Upper lobe of left lung (tissue), 6 donors: ENCODE results near the gene PRSS21. TPM values are rescaled to one million over a fixed set of nuclear protein-coding genes. Genes with fewer than 3 reads are reported as not detected.

Experiments used
- ATAC-seq, 2 donors: fragments of 200-7000 bp; cut with Tn5 transposase; one replicate each; pipeline ENCODE4 v1.9.1; 2022; ENCODE audit warnings: mild to moderate bottlenecking in 2 of 2, moderate library complexity in 2 of 2; ENCODE audit not compliant: low FRiP score in 2 of 2
- DNase-seq, 2 donors: peaks; one replicate each; pipeline ENCODE4 v3.0.0-alpha.2; 2019 to 2020
- H3K27ac ChIP-seq, 4 donors: fragments of 200-600 bp; sonication (generic); one replicate each; pipeline ENCODE4 v1.5.1; 2016 to 2019
- H3K27me3 ChIP-seq, 4 donors: fragments of 200-600 bp; sonication (generic); one replicate each; pipeline ENCODE4 v1.5.1; 2017 to 2019
- H3K36me3 ChIP-seq, 4 donors: fragments of 200-600 bp; sonication (generic); one replicate each; pipeline ENCODE4 v1.5.1; 2016 to 2019
- H3K4me1 ChIP-seq, 4 donors: fragments of 200-600 bp; sonication (generic); one replicate each; pipeline ENCODE4 v1.5.1; 2018 to 2019
- H3K4me3 ChIP-seq, 4 donors: fragments of 200-600 bp; sonication (generic); one replicate each; pipeline ENCODE4 v1.5.1; 2017 to 2019; ENCODE audit warnings: mild to moderate bottlenecking in 2 of 4, moderate library complexity in 1 of 4
- H3K9me3 ChIP-seq, 4 donors: fragments of 200-600 bp; sonication (generic); one replicate each; pipeline ENCODE4 v1.5.1; 2018 to 2019
- CTCF ChIP-seq, 6 experiments: fragments of 450-650 bp in 4 of 6; fragments of 200-600 bp in 2 of 6; sonication (generic) in 2 of 6; IDR thresholded peaks; one replicate each; pipeline ENCODE4 v1.5.1; 2016 to 2019; ENCODE audit warnings: antibody characterized with exemption in 6 of 6
- EP300 ChIP-seq, 4 donors: sonication (generic); formaldehyde crosslinking; IDR thresholded peaks; one replicate each; pipeline ENCODE4 v1.5.1; 2017; ENCODE audit warnings: antibody characterized with exemption in 4 of 4, control low read depth in 2 of 4
- POLR2A ChIP-seq, 4 donors: fragments of 450-650 bp; IDR thresholded peaks; one replicate each; pipeline ENCODE4 v1.5.1; 2016 to 2017; ENCODE audit warnings: antibody characterized with exemption in 4 of 4, mild to moderate bottlenecking in 2 of 4
- POLR2AphosphoS5 ChIP-seq, 2 donors: sonication (generic); formaldehyde crosslinking; IDR thresholded peaks; one replicate each; pipeline ENCODE4 v1.5.1; 2017; ENCODE audit warnings: antibody characterized with exemption in 2 of 2
- WGBS, 2 donors: methylation state at CpG; one replicate each; pipeline ENCODE4 v1.1.5; 2017 to 2018; 5-methylcytosine and 5-hydroxymethylcytosine counted together
- total RNA-seq, 6 donors: library from RNA; depleted of rRNA in 4 of 6; stranded (reverse); fragments of >200 nt in 4 of 6; gene quantifications; one replicate each; pipeline versions ENCODE4 v1.1.0 to v1.2.1, GENCODE V29; 2016 to 2021
- donor health status: DM: no; HTN: no; CAD: no; lungs with moderate emphysema.
- donor health status: DM: no; HTN: yes; CAD: no; lungs with severe emphysema.

PRSS21 gene
- total RNA-seq, 6 donors from 2014 or later = 1.2 to 16.2 (median 14.5) TPM; not detected in 1

- Histone ChIP-seq H3K27ac (no peak overlapping the region), H3K9me3 (peaks cover 0 to 12% (median 5%) of the 10 kb centered on the region in 4 donors), H3K4me3 (no peak overlapping the region), H3K27me3 (peaks cover 0 to 7% (median 2%) of the 10 kb centered on the region in 4 donors), H3K4me1 (peaks cover 0 to 20% (median 6%) of the 10 kb centered on the region in 4 donors), H3K36me3 (peaks cover 0 to 6% (median 0%) of the 10 kb centered on the region in 4 donors)
- DNase-seq (no peak), ATAC-seq (no peak)
- TF ChIP-seq CTCF (IDR thresholded peaks at IDR 0.05) (peak in 3 of 6 experiments; percentile 10 to 40 (median 16)), POLR2A (IDR thresholded peaks at IDR 0.05) (no peak), EP300 (IDR thresholded peaks at IDR 0.05) (no peak), POLR2AphosphoS5 (IDR thresholded peaks at IDR 0.05) (no peak)
- 59 to 85% methylated on average over 5 of the region's 5 CpGs for WGBS, 2 donors
These were observed 37.8 kb downstream of the PRSS21 start for GRCh38 chr16:2854700-2855309.

- peaks cover 0 to 12% (median 6%) of the 10 kb centered on the region in 4 donors for H3K9me3 ChIP-seq
- ATAC-seq (no peak), DNase-seq (no peak)
- H3K4me3 ChIP-seq = no peak overlapping the region
- H3K36me3 ChIP-seq = peaks cover 0 to 6% (median 0%) of the 10 kb centered on the region in 4 donors
- TF ChIP-seq POLR2A (IDR thresholded peaks at IDR 0.05) (no peak), EP300 (IDR thresholded peaks at IDR 0.05) (no peak), CTCF (IDR thresholded peaks at IDR 0.05) (no peak), POLR2AphosphoS5 (IDR thresholded peaks at IDR 0.05) (no peak)
- 80 to 96% methylated on average over 6 of the region's 6 CpGs for WGBS, 2 donors
- H3K4me1 ChIP-seq = peaks cover 0 to 20% (median 6%) of the 10 kb centered on the region in 4 donors
- H3K27me3 ChIP-seq = peaks cover 0 to 7% (median 2%) of the 10 kb centered on the region in 4 donors
- H3K27ac ChIP-seq = no peak overlapping the region
These were observed 38.5 kb downstream of the PRSS21 start for GRCh38 chr16:2855536-2855935.

- DNase-seq (peak; percentile 42 to 63), ATAC-seq (no peak)
- H3K4me1 ChIP-seq = peaks cover 0 to 20% (median 6%) of the 10 kb centered on the region in 4 donors
- peaks cover 0 to 6% (median 0%) of the 10 kb centered on the region in 4 donors for H3K36me3 ChIP-seq
- peak overlapping the region in 1 of 4 donors; percentile 80 for H3K27ac ChIP-seq
- H3K4me3 ChIP-seq = no peak overlapping the region
- 79 to 93% methylated on average over 14 of the region's 14 CpGs for WGBS, 2 donors
- H3K27me3 ChIP-seq = peaks cover 0 to 7% (median 2%) of the 10 kb centered on the region in 4 donors
- H3K9me3 ChIP-seq = peaks cover 0 to 17% (median 11%) of the 10 kb centered on the region in 4 donors
- TF ChIP-seq EP300 (IDR thresholded peaks at IDR 0.05) (no peak), CTCF (IDR thresholded peaks at IDR 0.05) (no peak), POLR2AphosphoS5 (IDR thresholded peaks at IDR 0.05) (no peak)
These were observed 39.1 kb downstream of the PRSS21 start for GRCh38 chr16:2856061-2856670.

GRCh38 chr16:2856686-2857450 is 39.8 kb downstream of the PRSS21 start:
- whole genome bisulfite sequencing, 2 donors = 77 to 81% methylated on average over 14 to 21 of the region's 24 CpGs
- peaks cover 0 to 19% (median 12%) of the 10 kb centered on the region in 4 donors for H3K9me3 ChIP-seq
- no peak for DNase-seq
- peak overlapping the region in 3 of 4 donors; percentile 44 to 53 (median 48) for H3K4me3 ChIP-seq
- H3K4me1 ChIP-seq = peaks cover 0 to 20% (median 6%) of the 10 kb centered on the region in 4 donors
- peaks cover 0 to 7% (median 2%) of the 10 kb centered on the region in 4 donors for H3K27me3 ChIP-seq
- no peak for TF ChIP-seq CTCF (IDR thresholded peaks at IDR 0.05)
- TF ChIP-seq POLR2AphosphoS5 (IDR thresholded peaks at IDR 0.05) = no peak
- TF ChIP-seq EP300 (IDR thresholded peaks at IDR 0.05) = no peak
- no peak for TF ChIP-seq POLR2A (IDR thresholded peaks at IDR 0.05)
- no peak for ATAC-seq
- H3K27ac ChIP-seq = peak overlapping the region; percentile 80 to 85 (median 82)
- H3K36me3 ChIP-seq = peaks cover 0 to 6% (median 0%) of the 10 kb centered on the region in 4 donors
